Body of pancreas (tissue), 4 donors: ENCODE data around the gene MGRN1. TPM values are rescaled to one million over a fixed set of nuclear protein-coding genes. Genes with fewer than 3 reads are reported as not detected.
A peak's percentile ranks its signal among the peaks of the same experiment; 100 is the strongest.

ENCODE experiments used
- ATAC-seq: fragments of 150-250 bp; one replicate; pipeline ENCODE4 v1.9.1; 2016
- DNase-seq, 4 donors: peaks; one replicate each; pipeline ENCODE4 v3.0.0-alpha.2; 2019
- H3K27ac ChIP-seq, 4 donors: fragments of 200-600 bp; sonication (generic); 1 replicate in 3 of 4; 2 replicates in 1 of 4; pipeline versions ENCODE4 v1.5.1 to v1.6.1; 2016 to 2019; ENCODE audit warnings: mild to moderate bottlenecking in 1 of 4, mixed read lengths in 1 of 4, moderate library complexity in 1 of 4
- H3K27me3 ChIP-seq, 2 donors: fragments of 200-600 bp; sonication (generic); one replicate each; pipeline ENCODE4 v1.6.0; 2016; ENCODE audit warnings: mild to moderate bottlenecking in 1 of 2
- H3K36me3 ChIP-seq, 2 donors: fragments of 200-600 bp; sonication (generic); replicated peaks in 1 of 2; 2 replicates each; pipeline ENCODE4 v1.5.1; 2016; ENCODE audit warnings: low read depth in 2 of 2; ENCODE audit not compliant: insufficient read depth in 1 of 2
- H3K4me1 ChIP-seq: fragments of 200-600 bp; sonication (generic); one replicate; pipeline ENCODE4 v1.6.0; 2016
- H3K4me3 ChIP-seq, 2 donors: fragments of 200-600 bp; sonication (generic); 1 replicate in 1 of 2; 2 replicates in 1 of 2; pipeline ENCODE4 v1.5.1; 2016 to 2019
- H3K9me3 ChIP-seq, 3 donors: fragments of 200-600 bp; sonication (generic); 1 replicate in 2 of 3; 2 replicates in 1 of 3; pipeline ENCODE4 v1.5.1; 2016
- CTCF ChIP-seq, 7 experiments: fragments of 450-650 bp in 4 of 7; fragments of 200-600 bp in 3 of 7; sonication (generic) in 3 of 7; IDR thresholded peaks; one replicate each; pipeline ENCODE4 v1.5.1; 2016 to 2019; ENCODE audit warnings: antibody characterized with exemption in 7 of 7
- POLR2A ChIP-seq, 3 donors: fragments of 450-650 bp; IDR thresholded peaks; one replicate each; pipeline ENCODE4 v1.6.1; 2016; ENCODE audit warnings: antibody characterized with exemption in 3 of 3, mild to moderate bottlenecking in 2 of 3
- WGBS, 2 donors: methylation state at CpG; one replicate each; pipeline ENCODE4 v1.1.5; 2017; 5-methylcytosine and 5-hydroxymethylcytosine counted together
- intact Hi-C: fragments of 100-400 bp; cut with DNase I; formaldehyde crosslinking; loops from one replicate; pipeline ENCODE4 v1.15.1; 2023
- total RNA-seq, 2 donors: library from RNA; depleted of rRNA; stranded (reverse); fragments of >200 nt; gene quantifications; one replicate each; pipeline ENCODE4 v1.1.0, GENCODE V29; 2016

MGRN1 gene
- total RNA-seq, 2 donors from 2014 or later: 23.3 to 44.8 TPM

GRCh38 chr16:4709481-4709880 is 84.9 kb downstream of the MGRN1 start:
- Histone ChIP-seq H3K27me3 (no peaks in the 10 kb centered on the region), H3K9me3 (no peaks in the 10 kb centered on the region), H3K27ac (no peak overlapping the region), H3K4me3 (no peak overlapping the region), H3K4me1 (peaks cover 13% of the 10 kb centered on the region), H3K36me3 (peaks cover 0 to 2% of the 10 kb centered on the region in 2 donors)
- 96 to 97% methylated on average over 4 of the region's 4 CpGs for WGBS, 2 donors
- TF ChIP-seq POLR2A (IDR thresholded peaks at IDR 0.05) (no peak), CTCF (IDR thresholded peaks at IDR 0.05) (no peak)
- ATAC-seq (no peak), DNase-seq (no peak)
- intact Hi-C loops: no loop called here

GRCh38 chr16:4713663-4714501 is 89.3 kb downstream of the MGRN1 start:
- Histone ChIP-seq H3K27ac (peak overlapping the region; percentile 45 to 67 (median 58)), H3K36me3 (peaks cover 0 to 3% of the 10 kb centered on the region in 2 donors), H3K9me3 (no peaks in the 10 kb centered on the region), H3K4me3 (no peak overlapping the region), H3K27me3 (no peaks in the 10 kb centered on the region), H3K4me1 (peaks cover 13% of the 10 kb centered on the region)
- 32 to 36% methylated on average over 10 to 18 of the region's 18 CpGs for WGBS, 2 donors
- no peak for TF ChIP-seq CTCF (IDR thresholded peaks at IDR 0.05)
- no peak for TF ChIP-seq POLR2A (IDR thresholded peaks at IDR 0.05)
- ATAC-seq: peak; percentile 79
- intact Hi-C loops: no loop called here
- peak; percentile 43 to 60 (median 52) for DNase-seq

- DNase-seq (no peak), ATAC-seq (no peak)
- H3K27me3 ChIP-seq: no peaks in the 10 kb centered on the region
- 88 to 89% methylated on average over 2 of the region's 2 CpGs for WGBS, 2 donors
- intact Hi-C loops: no loop called here
- H3K4me3 ChIP-seq: no peak overlapping the region
- peaks cover 13% of the 10 kb centered on the region for H3K4me1 ChIP-seq
- H3K9me3 ChIP-seq: no peaks in the 10 kb centered on the region
- no peak overlapping the region for H3K27ac ChIP-seq
- peaks cover 0 to 3% of the 10 kb centered on the region in 2 donors for H3K36me3 ChIP-seq
- TF ChIP-seq POLR2A (IDR thresholded peaks at IDR 0.05): no peak
- TF ChIP-seq CTCF (IDR thresholded peaks at IDR 0.05): no peak
These were observed 90.4 kb downstream of the MGRN1 start for GRCh38 chr16:4714996-4715395.

- intact Hi-C loops: no loop called here
- Histone ChIP-seq H3K36me3 (peaks cover 0 to 3% of the 10 kb centered on the region in 2 donors), H3K27ac (no peak overlapping the region), H3K4me1 (peaks cover 9% of the 10 kb centered on the region), H3K9me3 (no peaks in the 10 kb centered on the region), H3K4me3 (no peak overlapping the region), H3K27me3 (no peaks in the 10 kb centered on the region)
- 63 to 76% methylated on average over 2 to 5 of the region's 5 CpGs for WGBS, 2 donors
- DNase-seq: no peak
- TF ChIP-seq POLR2A (IDR thresholded peaks at IDR 0.05): no peak
- TF ChIP-seq CTCF (IDR thresholded peaks at IDR 0.05): no peak
- ATAC-seq: no peak
These were observed 93.8 kb downstream of the MGRN1 start for GRCh38 chr16:4718466-4718865.
